PC-9 (cell line): ENCODE data around the gene SNTG2.

ENCODE experiments used
- CTCF ChIP-seq: fragments of 200-600 bp; sonication (generic); conservative IDR thresholded peaks from 2 replicates; pipeline ENCODE4 v1.6.1; 2017; ENCODE audit warnings: mixed run types, antibody characterized with exemption, mild to moderate bottlenecking, moderate library complexity
- EZH2 ChIP-seq: fragments of 200-600 bp; sonication (generic); IDR thresholded peaks from 2 replicates; pipeline ENCODE4 v1.8.0; 2017; ENCODE audit warnings: antibody characterized with exemption, low read depth

- TF ChIP-seq CTCF = no peak
- no peak for TF ChIP-seq EZH2
Measured at GRCh38 chr2:1248187-1248586, 297.5 kb downstream of the SNTG2 start.
